NOMO-1 (cell line): ENCODE measurements around the gene TIGD2.

ENCODE experiments used
- DNase-seq, 2 experiments: peaks; one replicate each; lab custom pipeline; 2025; ENCODE audit not compliant: unreplicated experiment in 2 of 2; lab: John Stamatoyannopoulos, UW

TIGD2 gene

DNA sequence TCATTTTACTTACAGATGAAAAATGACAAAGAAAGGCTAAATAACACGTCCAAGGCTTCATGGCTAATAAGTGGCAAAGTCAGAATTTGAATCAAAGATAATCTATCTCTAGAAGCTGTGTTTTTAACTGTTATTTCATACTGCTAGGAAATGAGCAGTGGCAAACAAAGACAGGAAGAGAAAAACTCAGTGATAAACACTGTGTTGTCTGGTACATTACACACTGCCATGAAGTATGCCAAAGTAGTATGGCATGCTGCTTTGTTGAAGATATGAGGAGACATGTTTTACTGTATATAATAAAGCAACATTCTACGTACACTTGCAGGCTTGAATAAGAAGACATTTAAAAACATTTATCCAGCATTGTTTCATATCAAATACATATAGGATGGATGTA lies 49.5 kb downstream of the TIGD2 start:
- DNase-seq = no peak

DNA sequence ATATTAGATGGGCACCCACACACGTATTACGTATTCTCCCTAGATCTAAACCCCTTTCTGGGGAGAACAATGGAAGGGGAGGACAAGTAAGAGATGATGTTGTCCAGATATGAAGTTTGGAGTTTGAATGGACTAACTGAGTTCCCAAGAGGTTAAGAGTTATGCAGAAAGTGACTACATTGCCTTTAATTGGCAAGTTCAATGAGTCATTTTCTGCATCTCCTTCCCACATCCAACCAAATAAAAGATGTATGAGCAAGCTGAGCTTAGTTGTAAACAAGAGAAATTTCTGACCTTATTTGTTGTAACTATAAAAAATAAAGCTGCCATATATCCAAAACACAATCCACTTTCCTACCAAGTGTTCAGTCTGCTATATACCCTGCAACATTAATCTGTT lies 50.5 kb downstream of the TIGD2 start:
- DNase-seq = no peak

DNA sequence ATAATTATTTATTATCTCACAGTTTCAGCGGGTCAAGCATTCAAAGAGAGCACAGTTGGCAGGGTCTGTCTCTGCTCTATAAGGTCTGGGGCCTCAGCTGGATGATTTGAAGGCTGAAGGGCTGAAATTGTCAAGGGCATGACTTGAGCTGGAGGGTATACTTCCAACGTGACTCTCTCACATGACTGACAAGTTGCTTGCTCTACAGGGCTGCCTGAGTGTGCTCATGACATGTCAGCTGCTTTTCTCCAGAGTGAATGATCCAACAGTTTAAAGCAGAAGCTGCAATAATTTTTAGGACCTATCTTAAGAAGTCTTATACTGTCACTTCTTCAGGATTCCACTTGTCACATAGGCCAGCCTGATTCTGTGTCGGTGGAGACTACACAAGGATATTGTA lies 51.2 kb downstream of the TIGD2 start:
- no peak for DNase-seq

DNA sequence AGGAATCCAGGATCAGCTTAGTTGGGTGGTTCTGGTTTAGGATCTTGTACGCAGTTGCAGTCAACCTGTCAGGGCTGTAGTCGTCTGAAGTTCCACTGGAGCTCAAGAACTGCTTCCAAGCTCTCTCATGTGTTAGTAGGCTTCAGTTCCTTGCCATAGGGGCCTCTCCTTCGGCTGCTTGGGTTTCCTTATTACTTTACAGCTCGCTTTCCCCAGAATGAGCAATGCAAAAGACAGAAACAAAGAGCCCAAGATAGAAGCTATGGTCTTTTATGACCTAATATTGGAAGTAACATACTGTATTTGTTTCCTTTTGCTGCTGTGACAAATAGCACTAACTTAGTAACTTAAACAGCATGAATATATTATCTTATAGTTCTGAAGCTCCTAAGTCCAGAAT lies 51.7 kb downstream of the TIGD2 start:
- DNase-seq = no peak

DNA sequence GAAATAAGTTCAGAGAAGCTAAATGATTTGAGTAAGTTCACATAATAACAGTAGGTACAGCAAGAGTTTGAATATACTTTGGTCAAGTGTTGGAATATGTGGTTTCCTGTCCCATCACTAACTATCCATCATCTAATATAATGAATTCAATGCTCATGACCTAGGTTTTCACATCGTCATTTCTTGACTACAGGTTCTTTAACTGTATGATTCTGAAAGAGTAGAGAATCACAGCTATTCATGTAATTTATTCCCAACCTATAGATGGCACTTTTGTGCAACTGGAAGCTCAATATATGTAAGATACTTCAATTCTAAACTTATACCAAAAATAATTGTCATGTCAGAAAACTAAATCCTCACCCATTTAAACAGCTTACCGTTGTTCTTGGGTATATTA lies 53.1 kb downstream of the TIGD2 start:
- no peak for DNase-seq
